Kidney epithelial cell (primary cell): ENCODE measurements around the gene PKD2L1. TPM values are rescaled to one million over a fixed set of nuclear protein-coding genes. Genes with fewer than 3 reads are reported as not detected.

Experiments
- DNase-seq: peaks from one replicate; pipeline ENCODE4 v3.0.0-alpha.2; 2010; ENCODE audit warnings: low read depth
- H3K27me3 ChIP-seq: 2 replicates; pipeline ENCODE4 v1.6.0; 2011; ENCODE audit warnings: low read length; ENCODE audit not compliant: control insufficient read depth, insufficient read depth
- H3K36me3 ChIP-seq: 2 replicates; pipeline ENCODE4 v1.5.1; 2011; ENCODE audit warnings: low read length; ENCODE audit not compliant: control insufficient read depth, insufficient read depth
- H3K4me3 ChIP-seq: 2 replicates; pipeline ENCODE4 v1.5.1; 2011; ENCODE audit warnings: low read depth, mild to moderate bottlenecking, control low read depth, low read length
- CTCF ChIP-seq: IDR thresholded peaks from 2 replicates; pipeline ENCODE4 v1.5.1; 2011; ENCODE audit warnings: mild to moderate bottlenecking, moderate library complexity, low read length, control low read depth, inconsistent platforms; ENCODE audit not compliant: insufficient read depth, poor library complexity, severe bottlenecking
- total RNA-seq: library from RNA; depleted of rRNA; stranded (reverse); fragments of >200 nt; gene quantifications from 2 replicates; pipeline ENCODE4 v1.2.3, GENCODE V29; 2015

The PKD2L1 gene
- total RNA-seq, 1 donor from 2014 or later: not detected

- H3K36me3 ChIP-seq: no peaks in the 10 kb centered on the region
- TF ChIP-seq CTCF: no peak
- peak; percentile 77 for DNase-seq
- peak within 1 kb of the TSS; percentile 89 for H3K4me3 ChIP-seq
- H3K27me3 ChIP-seq: no peaks in the 10 kb centered on the region
These were observed 62.6 kb downstream of the PKD2L1 start, which contains the start of gene CWF19L1 for GRCh38 chr10:100267239-100268104. Gene CWF19L1, minus strand, starts transcription at chr10:100267638. Its CDS starts 45 bp downstream, at chr10:100267593.

DNA sequence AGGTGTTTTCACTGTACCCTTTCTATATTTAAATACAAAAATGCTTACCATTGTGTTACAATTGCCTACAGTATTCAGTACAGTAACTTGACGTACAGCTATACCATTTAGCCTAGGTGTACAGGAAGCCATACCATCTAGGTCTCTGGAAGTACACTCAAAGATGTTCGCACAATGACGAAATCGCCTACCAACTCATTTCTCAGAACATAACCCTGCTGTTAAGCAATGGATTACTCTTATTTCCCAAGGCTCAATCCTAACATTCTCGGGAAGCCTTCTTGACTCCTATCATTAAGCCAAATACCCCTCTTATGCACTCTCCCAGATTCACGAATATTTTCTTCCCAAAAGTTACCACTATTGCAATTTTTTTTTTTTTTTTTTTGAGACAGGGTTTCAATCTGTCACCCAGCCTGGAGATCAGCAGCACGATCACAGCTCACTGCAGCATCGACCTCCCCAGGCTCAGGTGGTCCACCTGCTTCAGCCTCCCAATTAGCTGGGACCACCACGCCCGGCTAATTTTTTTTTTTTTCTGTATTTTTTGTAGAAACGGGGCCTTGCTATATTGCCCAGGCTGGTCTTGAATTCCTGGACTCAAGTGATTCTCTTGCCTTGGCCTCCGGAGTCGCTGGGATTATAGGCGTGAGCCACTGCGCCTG lies 64.1 kb downstream of the PKD2L1 start:
- no peaks in the 10 kb centered on the region for H3K36me3 ChIP-seq
- H3K4me3 ChIP-seq: no peak overlapping the region
- no peaks in the 10 kb centered on the region for H3K27me3 ChIP-seq
- no peak for TF ChIP-seq CTCF
- no peak for DNase-seq

- TF ChIP-seq CTCF: no peak
- no peak for DNase-seq
- Histone ChIP-seq H3K4me3 (no peak overlapping the region), H3K27me3 (no peaks in the 10 kb centered on the region), H3K36me3 (no peaks in the 10 kb centered on the region)
These were observed 75.8 kb downstream of the PKD2L1 start for GRCh38 chr10:100254191-100254590.

GRCh38 chr10:100253041-100253440 lies 77.0 kb downstream of the PKD2L1 start:
- no peak for TF ChIP-seq CTCF
- H3K4me3 ChIP-seq: no peak overlapping the region
- DNase-seq: no peak
- H3K27me3 ChIP-seq: no peaks in the 10 kb centered on the region
- no peaks in the 10 kb centered on the region for H3K36me3 ChIP-seq

DNA sequence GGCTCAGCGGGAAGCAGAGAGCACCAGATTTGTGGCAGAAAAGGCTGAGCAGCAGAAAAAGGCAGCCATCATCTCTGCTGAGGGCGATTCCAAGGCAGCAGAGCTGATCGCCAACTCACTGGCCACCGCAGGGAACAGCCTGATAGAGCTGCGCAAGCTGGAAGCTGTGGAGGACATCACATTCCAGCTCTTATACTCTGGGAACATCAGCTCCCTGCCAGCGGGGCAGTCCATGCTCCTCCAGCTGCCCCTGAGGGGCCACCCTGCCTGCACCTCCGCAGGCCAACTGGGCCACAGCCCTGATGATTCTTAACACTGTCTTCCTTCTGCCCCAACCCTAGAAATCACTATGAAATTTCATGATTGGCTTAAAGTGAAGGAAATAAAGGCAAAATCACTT lies 81.2 kb downstream of the PKD2L1 start:
- no peaks in the 10 kb centered on the region for H3K27me3 ChIP-seq
- H3K4me3 ChIP-seq: no peak overlapping the region
- TF ChIP-seq CTCF: no peak
- DNase-seq: no peak
- H3K36me3 ChIP-seq: no peaks in the 10 kb centered on the region
